ENCODE data around the gene GRK5.
A peak's percentile ranks its signal among the peaks of the same experiment; 100 is the strongest.
"Not testable (repeated sequence)": the region's sequence is repeated elsewhere in the genome, so short reads cannot be mapped to it uniquely, and the experiment has no call there.

GRK5 gene

DNA sequence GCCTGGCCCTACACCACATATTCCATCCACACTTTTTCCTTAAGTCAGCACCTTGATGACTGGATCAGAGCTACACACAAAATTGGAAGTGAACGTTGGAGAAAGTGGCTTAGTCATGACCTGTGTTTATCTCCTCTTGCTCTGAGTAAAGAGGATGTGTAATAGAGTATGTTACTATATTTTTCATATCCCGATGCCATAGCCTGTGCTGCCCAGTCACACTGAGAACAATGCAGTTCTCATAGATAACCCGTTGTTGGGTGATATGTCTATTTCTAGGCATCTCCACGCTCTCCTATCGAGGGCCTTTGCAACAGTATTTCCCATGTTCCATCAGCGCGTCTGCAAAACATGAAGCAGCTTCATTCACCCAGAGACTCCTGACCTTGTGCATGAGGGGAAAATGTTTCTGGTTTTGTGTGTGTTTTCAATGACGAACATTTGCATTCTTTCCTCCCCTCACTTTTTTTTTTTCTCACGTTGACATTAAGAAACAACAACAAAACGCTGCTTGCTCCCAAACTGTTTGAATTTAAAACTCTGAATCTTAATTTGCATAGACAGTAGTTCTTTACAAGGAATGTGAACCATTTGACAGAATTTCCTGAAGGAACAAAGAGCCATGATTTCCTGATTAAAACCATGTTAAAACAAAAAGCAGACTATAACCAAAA lies 43.4 kb downstream of the GRK5 start:
- DNase-seq (ENCODE audit: low spot score): no peak

DNA sequence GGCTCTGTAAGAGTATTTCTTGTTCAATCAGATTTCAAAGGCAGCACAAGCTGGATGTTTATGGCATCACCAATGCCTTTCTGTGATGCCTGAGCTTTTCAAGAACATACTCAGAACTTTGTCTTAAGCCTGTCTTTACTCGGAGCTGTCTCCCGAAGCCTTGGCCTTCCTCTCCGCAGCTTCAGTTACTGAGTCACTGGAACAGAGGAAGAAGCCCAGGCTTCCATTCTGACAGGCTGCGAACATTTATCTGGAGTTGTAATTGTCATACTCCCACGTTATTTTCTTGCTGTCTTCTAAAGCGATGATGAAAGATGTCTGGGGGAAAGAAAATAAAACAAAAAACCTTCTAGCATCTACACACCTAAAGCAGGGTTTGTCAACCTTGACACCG lies 43.9 kb downstream of the GRK5 start:
- no peak for DNase-seq (ENCODE audit: low spot score)

DNA sequence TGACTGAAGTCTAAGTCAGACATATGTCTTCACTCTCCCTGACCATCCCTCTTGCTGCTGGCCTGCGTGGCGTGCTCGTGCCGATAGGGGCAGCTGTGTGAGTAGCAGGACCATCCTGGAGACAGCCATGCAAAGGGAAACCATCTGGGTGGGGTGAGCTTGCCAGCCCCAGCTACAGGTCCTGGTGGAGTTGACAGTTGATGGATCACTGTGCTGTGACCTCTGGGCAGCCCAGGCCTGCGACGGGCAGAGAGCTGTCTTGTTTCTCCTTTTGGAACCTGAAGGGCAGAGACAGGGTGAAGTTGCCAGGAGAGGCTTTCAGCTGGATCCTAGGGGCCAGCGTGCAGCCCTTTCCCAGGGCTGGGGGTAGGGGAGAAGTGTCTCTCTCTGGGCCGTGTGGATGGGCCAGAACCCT lies 44.7 kb downstream of the GRK5 start:
- DNase-seq (ENCODE audit: low spot score): no peak

DNA sequence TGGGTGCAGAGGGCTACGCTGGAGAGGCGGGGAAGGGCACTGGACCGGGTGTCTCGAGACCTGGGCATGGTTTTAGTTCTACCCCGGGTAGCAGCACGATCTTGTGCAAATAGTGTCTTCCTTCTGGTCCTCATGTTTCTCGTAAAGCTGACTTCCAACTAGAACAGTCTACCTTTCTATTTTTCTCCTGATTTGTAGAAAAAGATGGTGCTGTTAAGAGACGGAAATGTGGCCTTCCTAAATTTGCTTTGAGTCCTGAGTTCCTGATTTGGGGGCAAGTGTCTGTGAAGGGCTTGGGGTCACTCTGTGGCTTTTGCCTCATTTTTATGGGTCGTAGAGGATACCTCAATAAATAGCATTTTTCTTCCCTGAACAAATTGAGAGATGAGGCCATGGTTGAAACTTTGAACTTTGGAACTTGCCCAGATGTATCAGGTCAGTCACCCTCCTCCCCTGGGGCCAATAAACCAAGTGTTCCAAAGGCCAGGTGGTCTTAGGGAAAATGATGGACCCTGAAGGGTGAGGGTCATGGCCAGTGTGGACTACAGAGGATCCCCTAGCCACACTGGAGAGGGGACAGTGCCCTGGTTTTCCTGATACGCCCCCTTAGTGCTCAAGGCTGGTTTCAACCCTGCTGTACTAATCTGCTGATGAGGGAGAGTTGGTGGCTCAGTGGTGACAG lies 45.2 kb downstream of the GRK5 start:
- DNase-seq (ENCODE audit: low spot score): no peak

DNA sequence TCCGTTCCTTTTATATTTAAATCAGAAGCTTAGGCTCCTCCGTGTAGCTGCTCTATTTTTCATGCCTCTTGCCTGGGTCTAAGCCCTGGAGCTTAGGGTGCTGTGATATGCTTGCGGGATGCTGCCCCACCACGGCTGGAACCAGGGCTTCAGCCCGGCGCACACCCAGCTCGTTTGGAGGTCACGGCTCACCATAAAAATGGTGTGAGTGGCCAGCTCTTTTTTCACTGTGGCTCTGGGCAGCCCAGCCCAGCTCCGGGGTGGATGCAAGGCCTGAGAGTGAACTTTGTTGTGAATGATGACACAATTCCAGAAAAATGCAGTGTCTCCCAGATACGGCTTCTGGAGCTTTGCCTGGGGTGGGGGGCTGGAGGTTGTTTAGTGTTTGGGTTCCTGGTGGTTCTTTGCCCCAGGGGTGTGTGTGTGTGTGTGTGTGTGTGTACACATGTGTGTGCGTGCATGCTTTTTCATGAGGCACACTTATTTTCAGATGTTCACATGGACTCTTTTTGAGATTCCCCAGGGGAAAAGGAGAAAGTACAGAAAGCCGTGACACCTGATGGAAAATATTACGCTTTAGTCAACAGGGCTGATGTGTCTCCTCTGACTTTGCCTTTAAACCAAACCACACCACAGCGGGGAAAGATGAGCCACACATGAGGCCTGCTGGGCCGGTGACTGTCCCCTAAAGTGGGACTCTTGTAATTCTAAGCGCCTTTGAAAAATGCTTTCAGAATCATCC lies 46.2 kb downstream of the GRK5 start:
- no peak for DNase-seq (ENCODE audit: low spot score)

DNA sequence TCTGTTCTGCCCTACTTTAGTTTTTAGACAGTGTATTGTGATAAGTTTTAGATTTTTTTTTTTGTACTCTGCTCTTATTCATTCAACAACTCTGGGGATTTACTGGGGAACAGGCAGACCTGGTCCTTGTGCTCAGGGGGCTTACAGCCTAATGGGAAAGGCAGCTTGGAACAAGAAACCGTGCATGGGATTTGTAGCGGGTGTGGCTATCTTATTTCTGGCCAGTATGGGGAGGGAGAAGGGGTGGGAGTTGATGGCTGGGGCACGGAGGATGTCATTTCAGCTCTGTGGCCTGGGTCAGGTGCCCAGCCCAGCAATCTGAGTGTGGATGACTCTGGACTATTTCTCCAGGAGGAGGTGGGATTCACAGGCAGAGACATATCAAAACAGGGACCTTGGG lies 47.0 kb downstream of the GRK5 start:
- DNase-seq (ENCODE audit: low spot score): no peak

DNA sequence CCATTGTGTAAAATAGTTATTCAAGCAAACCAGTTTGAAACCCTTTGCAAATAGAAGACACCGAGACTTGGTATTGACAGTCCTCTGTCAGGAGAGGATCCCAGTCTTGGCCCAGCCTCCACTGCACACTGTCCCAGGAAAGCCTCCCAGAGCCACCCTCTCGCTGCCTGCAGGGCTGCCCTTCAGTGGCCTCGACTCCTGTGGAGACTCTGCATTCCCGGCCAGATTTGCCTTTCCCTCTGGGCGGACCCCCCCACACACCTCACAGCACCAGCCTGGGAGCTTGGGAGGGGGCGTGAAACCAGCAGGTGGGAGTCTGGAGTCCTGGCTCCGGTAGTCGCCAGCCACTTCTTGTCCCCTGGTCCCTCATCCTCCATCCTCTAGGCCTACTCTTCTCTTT lies 48.7 kb downstream of the GRK5 start:
- DNase-seq (ENCODE audit: low spot score): no peak

DNA sequence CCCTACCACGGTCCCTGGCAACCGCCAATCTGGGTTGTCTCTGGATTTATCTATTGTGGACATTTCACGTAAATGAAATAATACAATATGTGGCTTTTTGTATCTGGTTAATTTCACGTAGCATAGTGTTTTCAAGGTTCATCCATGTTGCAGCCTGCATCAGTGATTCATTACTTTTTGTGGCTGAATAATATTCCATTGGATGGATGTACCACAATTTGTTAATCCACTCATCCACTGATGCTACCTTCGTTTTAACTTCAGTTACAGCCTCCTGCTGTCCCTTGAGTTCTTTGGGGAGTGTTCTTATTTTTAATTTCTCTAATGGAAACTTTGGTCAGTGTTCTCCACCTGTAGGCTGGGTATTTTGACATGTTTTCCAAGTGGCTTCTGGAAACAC lies 49.5 kb downstream of the GRK5 start:
- no peak for DNase-seq (ENCODE audit: low spot score)

DNA sequence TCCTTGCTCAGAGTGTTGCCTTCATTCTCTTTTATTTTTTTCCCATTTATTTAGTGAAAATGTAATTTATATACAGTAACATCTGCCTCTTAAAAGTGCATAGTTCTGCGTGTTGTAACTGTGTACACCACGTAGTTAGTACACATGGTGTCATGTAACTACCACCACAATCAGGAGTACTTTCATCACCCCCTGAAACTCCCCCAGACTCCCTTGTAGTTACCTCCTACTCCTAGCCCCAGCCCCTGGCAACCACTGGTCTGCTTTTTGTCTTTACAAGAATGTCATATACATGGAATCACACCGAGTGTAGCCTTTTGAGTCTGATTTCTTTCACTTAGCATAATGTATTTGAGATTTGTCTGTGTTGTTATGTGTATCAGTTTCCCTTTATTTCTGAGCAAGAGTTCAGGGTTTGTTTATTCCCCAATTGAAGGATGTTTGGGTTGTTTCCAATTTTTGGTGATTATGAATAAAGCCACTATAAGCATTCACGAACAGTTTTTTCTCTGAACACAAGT lies 50.6 kb downstream of the GRK5 start:
- no peak for DNase-seq (ENCODE audit: low spot score)

DNA sequence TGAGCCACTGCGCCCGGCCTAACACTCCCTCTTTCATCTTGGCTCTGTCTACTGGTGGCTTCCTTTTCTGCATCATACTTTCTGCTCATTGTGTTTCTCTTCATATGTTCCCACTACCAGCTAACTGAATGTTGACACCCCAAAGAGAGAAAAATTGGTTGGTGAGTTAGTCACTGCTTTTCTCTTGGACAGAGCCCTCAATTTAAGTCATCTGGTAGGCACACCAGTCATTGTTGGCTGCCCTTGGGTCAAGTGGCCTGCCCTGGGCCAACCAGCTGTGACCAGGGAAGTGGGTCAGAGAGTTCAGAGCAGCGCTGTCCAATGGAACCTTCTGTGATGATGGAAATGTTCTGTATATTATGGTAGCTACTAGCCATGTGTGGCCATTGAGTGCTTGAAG lies 52.0 kb downstream of the GRK5 start:
- no peak for DNase-seq (ENCODE audit: low spot score)

DNA sequence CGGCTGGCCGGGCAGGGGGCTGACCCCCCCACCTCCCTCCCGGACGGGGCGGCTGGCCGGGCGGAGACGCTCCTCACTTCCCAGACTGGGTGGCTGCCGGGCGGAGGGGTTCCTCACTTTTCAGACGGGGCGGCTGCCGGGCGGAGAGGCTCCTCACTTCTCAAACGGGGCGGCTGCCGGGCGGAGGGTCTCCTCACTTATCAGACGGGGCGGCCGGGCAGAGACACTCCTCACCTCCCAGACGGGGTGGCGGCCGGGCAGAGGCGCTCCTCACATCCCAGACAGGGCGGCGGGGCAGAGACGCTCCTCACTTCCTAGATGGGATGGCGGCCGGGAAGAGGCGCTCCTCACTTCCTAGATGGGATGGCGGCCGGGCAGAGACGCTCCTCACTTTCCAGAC lies 53.6 kb downstream of the GRK5 start:
- DNase-seq (ENCODE audit: low spot score): not testable (repeated sequence)

DNA sequence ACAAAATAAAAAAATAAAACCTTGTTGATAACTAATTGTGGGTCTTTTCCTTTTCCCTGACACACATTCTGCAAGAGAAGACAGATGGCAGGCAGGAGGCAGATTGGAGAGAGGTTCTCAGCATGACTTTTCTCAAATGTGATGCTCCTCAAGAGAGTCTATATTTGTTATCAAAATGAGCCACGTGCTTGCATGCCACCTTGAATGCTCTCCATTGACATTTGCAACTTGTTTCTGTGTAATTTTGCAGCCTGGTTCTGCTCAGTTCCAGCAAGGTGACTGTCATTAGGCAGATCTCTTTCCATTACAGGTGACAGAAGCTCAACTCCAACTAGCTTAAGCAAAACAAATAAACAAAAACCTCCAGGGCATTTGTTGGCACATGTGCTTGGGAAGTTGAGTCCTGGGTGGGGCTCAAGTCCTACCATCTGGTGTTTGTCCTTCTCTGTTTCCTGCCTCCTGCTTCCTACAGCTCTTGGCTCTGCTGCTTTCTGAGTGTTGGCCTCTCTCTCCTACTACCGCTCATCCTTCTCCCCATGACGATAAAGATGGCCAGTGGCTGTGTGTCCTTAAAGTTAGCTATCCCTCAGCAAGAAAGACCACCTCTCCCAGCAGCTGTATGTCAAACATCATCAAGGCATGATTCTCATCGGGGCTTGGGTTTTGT lies 56.7 kb downstream of the GRK5 start:
- no peak for DNase-seq (ENCODE audit: low spot score)

DNA sequence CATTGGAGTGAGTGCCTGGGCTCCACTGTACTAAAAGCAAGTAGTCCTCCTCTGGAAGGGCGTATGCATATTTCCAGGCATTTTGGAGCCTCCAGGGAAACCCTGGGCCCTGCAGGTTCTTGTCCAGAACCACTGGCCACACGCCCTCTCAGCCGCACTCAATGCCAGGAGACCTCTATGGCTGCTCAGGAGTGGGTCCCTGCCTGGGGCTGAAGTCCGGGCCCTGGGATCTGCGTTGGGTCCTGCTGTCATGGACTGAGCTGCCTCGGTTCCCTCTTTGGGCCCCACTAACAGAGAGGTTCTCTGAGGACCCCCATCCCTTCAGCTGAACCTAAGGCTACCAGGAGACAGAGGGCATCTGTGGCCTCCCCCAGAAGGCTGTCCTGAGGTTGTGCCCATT lies 58.3 kb downstream of the GRK5 start:
- DNase-seq (ENCODE audit: low spot score): no peak

DNA sequence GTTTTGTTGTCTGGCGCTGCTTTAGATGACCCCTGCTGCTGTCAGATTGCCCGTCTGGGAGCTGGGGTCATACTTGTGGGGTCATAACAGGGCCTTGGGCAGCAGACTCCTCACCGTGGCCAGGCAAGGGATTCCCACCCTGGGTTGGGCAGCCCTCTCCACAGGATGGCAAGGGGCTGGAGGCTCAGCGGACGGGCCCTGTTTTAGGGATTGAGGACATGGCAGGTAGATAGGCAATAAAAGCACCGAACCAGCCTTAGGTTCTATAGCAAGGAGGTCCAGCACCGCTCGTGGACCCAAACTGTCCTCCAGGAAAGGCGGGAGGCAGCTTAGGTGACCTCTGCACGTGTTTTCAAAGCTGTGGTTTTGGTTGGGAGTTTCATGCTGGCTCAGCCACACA lies 60.0 kb downstream of the GRK5 start:
- DNase-seq (ENCODE audit: low spot score): no peak

DNA sequence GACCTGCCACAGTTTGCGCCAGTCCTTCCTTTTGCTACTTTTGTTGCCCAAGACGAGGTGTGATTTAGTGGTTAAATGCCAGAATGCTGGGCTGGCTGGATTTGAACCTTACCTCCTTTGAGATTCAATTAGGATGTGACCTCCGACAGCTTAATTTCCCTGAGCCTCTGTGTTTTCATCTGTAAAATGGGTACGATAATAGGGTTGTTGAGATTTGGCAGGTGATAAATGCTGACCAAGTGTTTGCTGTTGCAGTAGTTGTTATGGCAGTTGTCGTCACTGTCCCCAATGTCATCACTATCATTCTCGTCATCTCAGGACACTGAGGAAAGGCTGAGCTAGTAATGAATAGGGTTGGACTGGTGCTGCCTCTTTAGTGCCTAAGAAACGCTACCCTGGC lies 61.1 kb downstream of the GRK5 start:
- no peak for DNase-seq (ENCODE audit: low spot score)

DNA sequence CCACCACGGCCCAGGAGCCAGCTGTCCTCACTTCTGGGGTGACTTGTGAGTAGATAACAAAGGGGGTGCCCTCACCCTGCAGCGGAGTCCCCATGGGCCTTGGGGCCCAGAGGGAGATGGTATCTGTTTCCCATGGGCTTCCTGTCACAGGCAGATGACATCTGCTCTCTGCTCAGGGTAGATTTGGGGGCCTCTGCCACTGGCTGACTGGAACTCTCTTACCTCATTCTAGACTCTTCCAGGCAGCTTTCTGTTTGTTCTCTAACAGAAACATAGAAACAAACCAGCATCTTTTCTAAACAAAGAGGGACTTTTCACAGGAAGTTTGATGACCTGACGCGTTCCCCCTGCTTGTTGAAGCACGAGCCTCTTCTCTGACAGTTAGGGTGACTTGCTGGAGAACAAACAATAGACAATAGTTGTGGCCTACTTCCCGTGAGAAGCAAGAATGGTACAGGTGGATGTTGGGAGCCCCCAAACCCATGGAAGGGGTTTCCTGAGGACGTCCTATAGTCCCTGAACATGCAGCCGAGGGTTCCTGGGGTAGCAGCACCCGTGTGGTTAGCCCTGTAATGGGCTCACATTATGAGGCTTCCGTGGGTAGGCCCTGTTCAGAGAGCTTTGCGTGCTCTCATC lies 61.6 kb downstream of the GRK5 start:
- DNase-seq (ENCODE audit: low spot score): peak; percentile 79

DNA sequence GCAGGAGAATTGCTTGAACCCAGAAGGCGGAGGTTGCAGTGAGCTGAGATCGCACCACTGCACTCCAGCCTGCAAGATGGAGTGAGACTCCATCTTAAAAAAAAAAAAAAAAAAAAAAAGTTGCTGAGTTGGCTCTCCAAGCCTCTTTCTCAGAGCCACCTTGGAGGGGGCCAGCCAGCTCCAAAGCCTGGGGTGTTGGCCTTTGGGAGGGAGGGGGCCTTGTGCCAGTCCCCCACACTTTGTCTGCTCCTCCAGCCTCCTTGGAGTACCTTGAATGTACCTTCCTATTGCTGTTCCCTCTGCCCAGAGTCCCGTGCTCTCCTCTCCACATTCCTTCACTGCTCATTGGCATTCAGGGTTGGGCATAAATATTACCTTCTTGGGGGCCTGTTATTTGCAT lies 62.4 kb downstream of the GRK5 start:
- DNase-seq (ENCODE audit: low spot score): no peak

DNA sequence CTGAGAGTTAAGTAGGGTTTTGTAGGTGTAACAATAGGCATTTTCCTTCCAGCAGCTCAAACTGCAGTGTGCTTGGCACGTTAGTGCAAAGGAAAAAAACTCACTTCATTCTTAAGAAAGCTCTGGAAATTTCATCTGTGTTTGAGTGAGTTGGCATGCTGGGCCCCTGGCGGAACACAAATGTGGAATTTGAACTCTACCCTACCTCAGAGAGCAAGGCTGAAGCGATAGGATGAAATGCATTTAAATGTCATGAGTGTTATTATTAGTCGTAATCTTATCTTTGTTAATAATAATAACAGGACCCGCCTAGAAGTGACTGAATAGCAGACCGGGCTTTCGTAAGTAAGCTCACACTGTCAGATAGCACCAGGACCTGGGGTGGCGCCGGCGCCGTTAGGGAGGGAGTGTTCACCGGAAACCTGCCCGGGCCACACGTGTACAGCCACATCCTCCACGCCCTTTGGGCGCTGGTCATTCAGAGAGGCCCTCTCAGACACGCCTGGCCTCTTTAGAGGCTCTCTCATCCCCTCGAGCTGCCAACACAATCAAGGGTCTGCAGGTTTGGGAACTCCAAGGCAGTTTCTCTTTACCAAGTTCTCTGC lies 63.5 kb downstream of the GRK5 start:
- DNase-seq (ENCODE audit: low spot score): peak; percentile 35

DNA sequence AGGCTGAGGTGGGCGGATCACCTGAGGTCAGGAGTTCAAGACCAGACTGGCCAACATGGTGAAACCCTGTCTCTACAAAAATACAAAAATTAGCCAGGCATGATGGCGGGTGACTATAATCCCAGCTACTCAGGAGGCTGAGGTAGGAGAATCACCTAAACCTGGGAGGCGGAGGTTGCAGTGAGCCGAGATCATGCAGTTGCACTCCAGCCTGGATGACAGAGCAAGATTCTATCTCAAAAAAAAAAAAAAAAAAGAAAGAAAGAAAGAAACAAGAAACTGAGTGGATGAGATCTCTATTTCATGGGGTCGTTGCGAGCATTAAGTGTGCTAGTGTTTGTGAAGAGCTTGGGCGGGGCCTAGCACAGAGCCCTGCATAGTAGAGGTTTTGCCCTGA lies 65.0 kb downstream of the GRK5 start:
- DNase-seq (ENCODE audit: low spot score): not testable (repeated sequence)

DNA sequence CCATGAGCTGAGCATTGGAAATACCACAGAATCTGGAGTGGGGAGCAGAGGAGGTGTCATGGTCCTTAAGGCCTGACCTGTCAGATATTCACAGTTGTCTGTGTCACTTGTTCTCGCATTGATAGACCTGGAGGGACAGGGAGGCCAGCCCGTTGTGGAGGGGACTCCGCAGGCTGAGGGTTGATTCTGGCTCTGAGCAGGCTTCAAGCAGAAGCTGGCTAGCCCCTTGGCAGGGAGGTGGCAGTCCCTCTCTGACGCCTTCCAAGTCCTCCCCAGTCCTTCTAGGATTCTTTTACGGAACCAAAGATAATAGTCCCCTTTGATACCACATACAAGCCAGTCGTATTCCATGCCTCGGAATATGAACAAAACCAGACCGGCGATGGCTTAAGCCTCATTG lies 65.4 kb downstream of the GRK5 start:
- DNase-seq (ENCODE audit: low spot score): no peak

DNA sequence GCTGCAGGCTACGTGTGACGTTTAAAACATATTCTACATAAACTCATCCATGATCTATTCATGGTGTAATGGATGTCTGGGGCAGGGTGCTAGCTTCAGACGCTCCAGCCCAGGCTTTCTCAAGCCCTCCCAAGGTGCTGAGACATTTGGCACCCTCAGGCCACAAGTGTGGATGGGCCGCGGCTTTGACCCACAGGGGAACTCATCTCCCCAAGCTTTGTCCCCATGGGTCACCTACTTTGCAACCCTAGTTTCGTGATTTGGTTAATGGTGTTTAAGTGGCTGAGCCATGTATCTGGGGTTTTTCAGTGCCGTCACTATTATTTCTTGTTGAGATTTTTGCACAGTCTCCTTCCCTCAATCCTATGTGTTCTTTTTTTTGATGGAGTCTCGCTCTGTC lies 66.0 kb downstream of the GRK5 start:
- DNase-seq (ENCODE audit: low spot score): no peak

All from CD4-positive, alpha-beta T cell treated with Interleukin-6 at 100 ng/mL for 8 hours (primary cell).